ENCODE data around the gene CLN3.
"Not testable (repeated sequence)": the region's sequence is repeated elsewhere in the genome, so short reads cannot be mapped to it uniquely, and the experiment has no call there.

Gene CLN3

DNA sequence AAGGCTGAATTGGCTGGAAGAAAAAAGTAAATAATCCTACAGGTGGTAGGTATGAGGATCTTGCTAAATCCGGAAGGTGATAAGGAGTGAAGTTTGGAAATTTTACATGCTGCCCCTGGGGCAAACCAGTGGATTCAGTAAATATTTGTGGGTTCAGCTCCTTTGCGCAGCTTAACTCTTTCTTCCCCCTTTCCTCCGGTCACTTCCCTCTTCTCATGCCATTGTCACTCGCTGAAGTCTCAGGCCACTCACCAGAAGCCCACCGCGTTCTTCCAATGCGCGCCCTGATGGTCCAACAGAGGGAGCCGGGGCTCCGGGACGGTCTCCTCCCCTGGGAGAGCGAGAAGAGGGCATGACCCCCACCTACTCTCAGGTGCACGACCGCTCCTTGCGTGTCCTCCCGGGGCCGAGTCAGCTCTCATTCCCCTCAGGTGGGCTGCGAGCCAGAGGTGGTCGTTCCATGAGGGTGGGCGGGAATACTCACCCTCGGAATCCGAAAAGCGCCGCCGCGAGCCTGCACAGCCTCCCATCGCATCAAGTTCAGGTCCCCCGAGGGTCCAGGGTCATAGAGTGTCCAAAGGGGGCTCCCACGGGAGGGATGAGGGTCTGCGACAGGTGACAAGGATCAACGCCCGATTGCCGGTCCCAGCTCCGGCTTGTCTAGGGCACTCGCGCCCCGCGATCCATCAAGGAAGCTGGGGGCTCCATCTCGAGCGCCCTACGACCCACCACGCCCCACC lies 474 bp downstream of the CLN3 start:
- DNase-seq (ENCODE audit: low read depth in 1 of 2, low spot score in 1 of 2) = peak; percentile 47 to 70
- peak; percentile 85 for TF ChIP-seq SPI1 (IDR thresholded peaks at IDR 0.05; ENCODE audit: borderline replicate concordance, low read depth)
- no peak for TF ChIP-seq POLR2AphosphoS5 (IDR thresholded peaks at IDR 0.05; ENCODE audit: low read depth)
- Histone ChIP-seq H3K4me3 (replicated peaks; ENCODE audit: insufficient read depth, low read length) (peak overlapping the region; percentile 81), H3K27ac (replicated peaks) (peak overlapping the region; percentile 99), H3K27me3 (ENCODE audit: insufficient read depth, poor library complexity, severe bottlenecking) (no peaks in the 10 kb centered on the region)

DNA sequence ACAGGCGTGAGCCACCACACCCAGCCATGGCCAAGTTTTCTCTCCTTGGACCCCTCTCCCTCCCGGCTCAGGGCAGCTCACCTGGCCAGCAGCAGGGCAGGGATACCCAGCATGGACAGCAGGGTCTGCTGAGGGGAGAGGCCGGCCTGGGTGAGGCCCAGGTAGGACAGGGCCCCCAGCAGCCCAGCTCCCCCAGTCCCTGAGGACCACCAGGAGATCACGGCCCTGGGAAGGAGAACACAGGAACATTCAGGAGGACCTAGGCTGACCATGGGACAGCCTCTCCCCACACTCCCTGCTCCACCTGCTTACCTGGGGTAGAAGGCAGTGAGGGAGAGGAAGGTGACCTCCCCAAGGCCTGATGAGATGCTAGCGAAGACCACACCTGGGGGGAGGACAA lies 5.6 kb downstream of the CLN3 start:
- H3K4me3 ChIP-seq (replicated peaks; ENCODE audit: insufficient read depth, low read length) = no peak overlapping the region
- DNase-seq (ENCODE audit: low read depth in 1 of 2, low spot score in 1 of 2) = no peak
- no peak for TF ChIP-seq POLR2AphosphoS5 (IDR thresholded peaks at IDR 0.05; ENCODE audit: low read depth)
- no peak for TF ChIP-seq CTCF (IDR thresholded peaks at IDR 0.05; ENCODE audit: insufficient read depth, low read length)
- TF ChIP-seq, protein P1, sequence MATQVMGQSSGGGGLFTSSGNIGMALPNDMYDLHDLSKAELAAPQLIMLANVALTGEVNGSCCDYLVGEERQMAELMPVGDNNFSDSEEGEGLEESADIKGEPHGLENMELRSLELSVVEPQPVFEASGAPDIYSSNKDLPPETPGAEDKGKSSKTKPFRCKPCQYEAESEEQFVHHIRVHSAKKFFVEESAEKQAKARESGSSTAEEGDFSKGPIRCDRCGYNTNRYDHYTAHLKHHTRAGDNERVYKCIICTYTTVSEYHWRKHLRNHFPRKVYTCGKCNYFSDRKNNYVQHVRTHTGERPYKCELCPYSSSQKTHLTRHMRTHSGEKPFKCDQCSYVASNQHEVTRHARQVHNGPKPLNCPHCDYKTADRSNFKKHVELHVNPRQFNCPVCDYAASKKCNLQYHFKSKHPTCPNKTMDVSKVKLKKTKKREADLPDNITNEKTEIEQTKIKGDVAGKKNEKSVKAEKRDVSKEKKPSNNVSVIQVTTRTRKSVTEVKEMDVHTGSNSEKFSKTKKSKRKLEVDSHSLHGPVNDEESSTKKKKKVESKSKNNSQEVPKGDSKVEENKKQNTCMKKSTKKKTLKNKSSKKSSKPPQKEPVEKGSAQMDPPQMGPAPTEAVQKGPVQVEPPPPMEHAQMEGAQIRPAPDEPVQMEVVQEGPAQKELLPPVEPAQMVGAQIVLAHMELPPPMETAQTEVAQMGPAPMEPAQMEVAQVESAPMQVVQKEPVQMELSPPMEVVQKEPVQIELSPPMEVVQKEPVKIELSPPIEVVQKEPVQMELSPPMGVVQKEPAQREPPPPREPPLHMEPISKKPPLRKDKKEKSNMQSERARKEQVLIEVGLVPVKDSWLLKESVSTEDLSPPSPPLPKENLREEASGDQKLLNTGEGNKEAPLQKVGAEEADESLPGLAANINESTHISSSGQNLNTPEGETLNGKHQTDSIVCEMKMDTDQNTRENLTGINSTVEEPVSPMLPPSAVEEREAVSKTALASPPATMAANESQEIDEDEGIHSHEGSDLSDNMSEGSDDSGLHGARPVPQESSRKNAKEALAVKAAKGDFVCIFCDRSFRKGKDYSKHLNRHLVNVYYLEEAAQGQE (IDR thresholded peaks at IDR 0.05; ENCODE audit: insufficient replicate concordance, low read depth) = no peak
- no peak for TF ChIP-seq GABPA (IDR thresholded peaks at IDR 0.05; ENCODE audit: low read depth)
- TF ChIP-seq SPI1 (IDR thresholded peaks at IDR 0.05; ENCODE audit: borderline replicate concordance, low read depth) = no peak
- no peak overlapping the region for H3K27ac ChIP-seq (replicated peaks)
- H3K27me3 ChIP-seq (ENCODE audit: insufficient read depth, poor library complexity, severe bottlenecking) = no peaks in the 10 kb centered on the region

DNA sequence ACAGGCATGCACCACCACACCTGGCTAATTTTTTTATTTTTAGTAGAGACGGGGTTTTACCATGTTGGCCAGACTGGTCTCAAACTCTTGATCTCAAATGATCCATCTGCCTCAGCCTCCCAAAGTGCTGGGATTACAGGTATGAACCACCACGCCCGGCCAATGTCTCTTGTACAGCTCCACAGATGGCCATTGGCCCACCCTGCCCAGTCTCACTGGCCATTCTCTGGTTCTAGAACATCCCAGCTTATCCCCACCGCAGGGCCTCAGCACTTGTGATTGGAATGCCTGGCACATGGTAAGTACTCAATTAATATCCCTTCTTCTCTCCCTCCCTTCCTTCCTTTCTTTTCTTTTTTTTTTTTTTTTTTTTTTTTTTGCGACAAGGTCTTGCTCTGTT lies 8.5 kb downstream of the CLN3 start:
- H3K27ac ChIP-seq (replicated peaks); H3K4me3 ChIP-seq (replicated peaks; ENCODE audit: insufficient read depth, low read length); H3K27me3 ChIP-seq (ENCODE audit: insufficient read depth, poor library complexity, severe bottlenecking); DNase-seq (ENCODE audit: low read depth in 1 of 2, low spot score in 1 of 2): not testable (repeated sequence)

DNA sequence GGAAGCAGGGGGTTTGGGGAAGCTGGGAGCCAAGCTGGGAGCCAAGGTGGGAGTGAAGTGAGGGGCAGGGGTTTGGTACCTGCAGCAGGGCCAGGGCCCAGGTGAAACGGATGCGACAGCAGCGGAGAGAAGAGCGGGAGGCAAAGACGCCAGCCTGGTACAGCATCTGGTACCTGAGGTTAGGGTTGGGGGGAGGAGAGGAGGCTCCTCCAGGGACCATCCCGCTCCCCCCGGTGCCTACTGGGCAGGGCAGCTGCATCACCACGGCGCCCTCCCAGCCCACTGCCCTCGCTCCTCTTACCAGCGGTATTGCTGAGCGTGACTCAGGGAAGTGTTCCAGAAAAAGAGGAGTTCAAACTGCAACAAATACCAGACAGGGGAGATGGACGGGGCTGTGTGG lies 9.8 kb downstream of the CLN3 start:
- Histone ChIP-seq H3K27ac (replicated peaks) (no peak overlapping the region), H3K27me3 (ENCODE audit: insufficient read depth, poor library complexity, severe bottlenecking) (no peaks in the 10 kb centered on the region), H3K4me3 (replicated peaks; ENCODE audit: insufficient read depth, low read length) (no peak overlapping the region)
- DNase-seq (ENCODE audit: low read depth in 1 of 2, low spot score in 1 of 2) = no peak
- TF ChIP-seq, protein P1 (IDR thresholded peaks at IDR 0.05; ENCODE audit: insufficient replicate concordance, low read depth) = no peak
- TF ChIP-seq CTCF (IDR thresholded peaks at IDR 0.05; ENCODE audit: insufficient read depth, low read length) = no peak
- TF ChIP-seq SPI1 (IDR thresholded peaks at IDR 0.05; ENCODE audit: borderline replicate concordance, low read depth) = no peak
- no peak for TF ChIP-seq POLR2AphosphoS5 (IDR thresholded peaks at IDR 0.05; ENCODE audit: low read depth)
- TF ChIP-seq GABPA (IDR thresholded peaks at IDR 0.05; ENCODE audit: low read depth) = no peak

All from HL-60 (cell line).